Measurements from ENCODE around the gene LAMC1.

DNA sequence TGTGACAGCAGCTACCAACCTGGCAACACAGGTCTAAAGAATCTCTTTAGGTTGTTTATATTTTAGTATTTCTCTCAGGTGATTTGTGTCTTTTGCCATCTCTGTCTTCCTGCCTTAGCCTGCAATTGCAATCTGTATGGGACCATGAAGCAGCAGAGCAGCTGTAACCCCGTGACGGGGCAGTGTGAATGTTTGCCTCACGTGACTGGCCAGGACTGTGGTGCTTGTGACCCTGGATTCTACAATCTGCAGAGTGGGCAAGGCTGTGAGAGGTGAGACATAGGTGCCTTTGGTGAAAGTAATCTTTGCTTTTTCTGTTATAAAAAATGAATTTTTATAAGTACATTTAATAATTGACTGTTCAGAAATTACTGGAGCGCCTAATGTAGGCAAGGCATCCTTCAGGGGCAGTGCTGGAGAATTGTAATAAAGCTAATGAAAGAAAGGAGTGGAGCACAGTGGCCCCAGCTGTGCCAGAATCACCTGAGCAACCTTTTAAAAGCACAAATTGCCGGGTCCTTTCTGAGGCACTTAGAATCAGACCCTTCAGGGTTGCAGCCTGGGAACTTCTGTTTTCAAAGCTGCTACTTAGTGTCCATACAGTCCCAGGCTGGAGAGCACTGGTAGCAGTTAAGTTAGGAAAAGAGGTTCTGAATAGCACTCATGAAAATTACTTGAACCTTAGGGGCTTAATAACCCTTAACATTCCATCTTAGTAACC is 102.2 kb downstream of the LAMC1 start:
- TF ChIP-seq, protein P1, sequence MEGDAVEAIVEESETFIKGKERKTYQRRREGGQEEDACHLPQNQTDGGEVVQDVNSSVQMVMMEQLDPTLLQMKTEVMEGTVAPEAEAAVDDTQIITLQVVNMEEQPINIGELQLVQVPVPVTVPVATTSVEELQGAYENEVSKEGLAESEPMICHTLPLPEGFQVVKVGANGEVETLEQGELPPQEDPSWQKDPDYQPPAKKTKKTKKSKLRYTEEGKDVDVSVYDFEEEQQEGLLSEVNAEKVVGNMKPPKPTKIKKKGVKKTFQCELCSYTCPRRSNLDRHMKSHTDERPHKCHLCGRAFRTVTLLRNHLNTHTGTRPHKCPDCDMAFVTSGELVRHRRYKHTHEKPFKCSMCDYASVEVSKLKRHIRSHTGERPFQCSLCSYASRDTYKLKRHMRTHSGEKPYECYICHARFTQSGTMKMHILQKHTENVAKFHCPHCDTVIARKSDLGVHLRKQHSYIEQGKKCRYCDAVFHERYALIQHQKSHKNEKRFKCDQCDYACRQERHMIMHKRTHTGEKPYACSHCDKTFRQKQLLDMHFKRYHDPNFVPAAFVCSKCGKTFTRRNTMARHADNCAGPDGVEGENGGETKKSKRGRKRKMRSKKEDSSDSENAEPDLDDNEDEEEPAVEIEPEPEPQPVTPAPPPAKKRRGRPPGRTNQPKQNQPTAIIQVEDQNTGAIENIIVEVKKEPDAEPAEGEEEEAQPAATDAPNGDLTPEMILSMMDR (conservative IDR thresholded peaks at IDR 0.05) = no peak
- no peak for TF ChIP-seq ZFX (IDR thresholded peaks at IDR 0.05)
